ENCODE measurements around the gene SMPDL3A.

The SMPDL3A gene

GRCh38 chr6:122809691-122810090, 20.6 kb downstream of the SMPDL3A start:
- TF ChIP-seq POLR2A (IDR thresholded peaks at IDR 0.05; ENCODE audit: low read depth, low read length) (no peak), POLR2AphosphoS5 (IDR thresholded peaks at IDR 0.05; ENCODE audit: low read depth, low read length) (no peak), TAF1 (IDR thresholded peaks at IDR 0.05; ENCODE audit: borderline replicate concordance, low read depth, low read length) (no peak)
- DNase-seq (ENCODE audit: insufficient read length) (no peak), FAIRE-seq (no peak)

DNA sequence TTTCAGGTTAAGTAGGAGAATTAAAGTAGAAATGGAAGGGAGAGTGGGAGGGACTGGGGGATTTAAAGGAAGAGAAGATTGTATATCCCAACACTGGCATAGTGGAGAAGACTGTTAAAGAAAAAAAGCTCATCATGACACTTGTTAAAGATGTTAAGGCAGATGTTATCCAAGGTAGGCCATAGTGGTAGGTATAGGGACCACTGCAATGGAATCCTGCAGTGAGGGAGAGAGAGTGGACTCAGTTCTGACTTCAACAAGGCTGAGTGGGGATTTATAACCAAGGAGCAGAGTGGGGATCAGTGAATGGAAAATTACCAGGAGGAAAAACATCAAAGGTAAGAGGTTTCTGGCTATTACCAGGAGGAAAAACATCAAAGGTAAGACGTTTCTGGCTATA, 21.1 kb downstream of the SMPDL3A start:
- DNase-seq (ENCODE audit: insufficient read length) (no peak), FAIRE-seq (no peak)
- TF ChIP-seq POLR2A (IDR thresholded peaks at IDR 0.05; ENCODE audit: low read depth, low read length) (no peak), POLR2AphosphoS5 (IDR thresholded peaks at IDR 0.05; ENCODE audit: low read depth, low read length) (no peak), TAF1 (IDR thresholded peaks at IDR 0.05; ENCODE audit: borderline replicate concordance, low read depth, low read length) (no peak)

DNA sequence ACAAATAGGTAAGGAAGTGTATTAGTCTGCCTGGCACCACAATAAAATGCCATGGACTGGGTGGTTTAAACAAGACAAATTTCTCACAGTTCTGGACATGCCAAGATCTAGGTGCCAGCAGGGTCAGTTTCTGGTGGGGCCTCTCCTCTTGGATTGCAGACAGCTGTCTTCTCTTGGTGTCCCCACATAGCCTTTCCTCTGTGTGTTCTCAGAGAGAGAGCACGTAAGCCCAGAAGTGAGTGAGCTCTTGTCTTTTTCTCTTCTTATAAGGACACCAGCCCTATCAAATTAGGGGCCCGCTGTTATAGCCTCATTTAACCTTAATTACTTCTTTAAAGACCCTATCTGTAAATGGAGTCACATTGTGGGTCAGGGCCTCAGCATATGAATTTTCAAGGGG, 28.3 kb downstream of the SMPDL3A start:
- TF ChIP-seq TAF1 (IDR thresholded peaks at IDR 0.05; ENCODE audit: borderline replicate concordance, low read depth, low read length) (no peak), POLR2AphosphoS5 (IDR thresholded peaks at IDR 0.05; ENCODE audit: low read depth, low read length) (no peak), POLR2A (IDR thresholded peaks at IDR 0.05; ENCODE audit: low read depth, low read length) (no peak)
- no peak for FAIRE-seq
- no peak for DNase-seq (ENCODE audit: insufficient read length)

DNA sequence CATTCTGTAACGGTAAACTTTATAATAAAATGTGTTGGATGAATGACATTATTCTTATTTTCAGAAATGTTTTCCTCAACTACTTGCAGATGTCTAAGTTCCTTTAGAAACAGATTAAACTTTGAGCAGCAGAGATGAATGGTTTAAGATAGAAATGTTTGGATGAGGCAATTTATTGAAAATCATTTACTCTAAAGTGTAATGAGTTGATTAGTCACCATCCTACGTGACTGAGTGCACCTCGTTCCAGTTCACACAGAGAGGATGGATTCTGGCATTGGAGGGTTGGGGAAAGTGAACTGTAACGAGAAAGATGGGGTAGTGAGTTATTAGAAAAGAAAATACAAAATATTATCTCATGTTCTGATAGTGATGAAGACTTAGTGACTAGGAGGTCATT, 28.7 kb downstream of the SMPDL3A start:
- FAIRE-seq = no peak
- no peak for TF ChIP-seq POLR2A (IDR thresholded peaks at IDR 0.05; ENCODE audit: low read depth, low read length)
- no peak for TF ChIP-seq TAF1 (IDR thresholded peaks at IDR 0.05; ENCODE audit: borderline replicate concordance, low read depth, low read length)
- no peak for TF ChIP-seq POLR2AphosphoS5 (IDR thresholded peaks at IDR 0.05; ENCODE audit: low read depth, low read length)
- no peak for DNase-seq (ENCODE audit: insufficient read length)

DNA sequence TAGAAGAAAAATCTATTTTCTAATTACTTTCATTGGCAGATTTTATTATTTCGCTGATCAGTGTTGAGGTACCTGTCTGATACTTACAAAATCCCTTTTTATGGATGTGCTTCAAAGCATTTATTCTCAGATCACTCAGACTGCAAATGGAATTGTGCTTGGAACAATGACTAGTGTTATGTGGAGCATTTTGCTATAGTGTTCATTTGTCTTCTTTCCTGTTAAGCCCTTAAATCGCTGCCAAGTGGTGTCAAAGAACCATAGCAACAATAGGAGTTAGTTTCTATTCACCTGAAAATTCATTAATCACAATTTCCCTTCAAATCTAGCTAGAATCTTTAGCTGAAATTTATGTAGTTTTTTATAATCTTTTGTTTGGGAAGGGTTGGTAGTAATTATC, 29.8 kb downstream of the SMPDL3A start:
- no peak for DNase-seq (ENCODE audit: insufficient read length)
- TF ChIP-seq TAF1 (IDR thresholded peaks at IDR 0.05; ENCODE audit: borderline replicate concordance, low read depth, low read length) (no peak), POLR2A (IDR thresholded peaks at IDR 0.05; ENCODE audit: low read depth, low read length) (no peak), POLR2AphosphoS5 (IDR thresholded peaks at IDR 0.05; ENCODE audit: low read depth, low read length) (no peak)
- no peak for FAIRE-seq

- TF ChIP-seq POLR2A (IDR thresholded peaks at IDR 0.05; ENCODE audit: low read depth, low read length) (no peak), TAF1 (IDR thresholded peaks at IDR 0.05; ENCODE audit: borderline replicate concordance, low read depth, low read length) (no peak), POLR2AphosphoS5 (IDR thresholded peaks at IDR 0.05; ENCODE audit: low read depth, low read length) (no peak)
- DNase-seq (ENCODE audit: insufficient read length) = no peak
- no peak for FAIRE-seq
Measured at GRCh38 chr6:122821095-122821494, 32.0 kb downstream of the SMPDL3A start.

DNA sequence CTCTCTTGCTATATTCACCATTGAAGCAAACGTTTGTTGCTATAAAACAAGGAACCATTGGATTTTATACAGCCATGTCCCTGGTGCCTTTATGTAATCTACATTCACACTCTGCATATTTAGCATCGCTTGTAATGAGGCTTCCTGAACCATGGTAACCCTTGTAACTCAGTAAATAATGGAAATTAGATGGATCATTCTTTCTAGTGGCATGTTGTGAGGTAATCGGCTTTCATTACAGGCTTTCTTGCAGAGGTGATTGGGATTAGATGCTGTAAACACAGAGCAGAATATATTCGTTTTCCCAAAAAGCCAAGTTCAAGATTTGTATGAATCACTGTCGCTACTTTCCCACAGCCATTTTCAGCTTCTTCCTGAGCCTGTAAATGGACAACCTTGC, 36.1 kb downstream of the SMPDL3A start:
- DNase-seq (ENCODE audit: insufficient read length) (no peak), FAIRE-seq (no peak)
- TF ChIP-seq TAF1 (IDR thresholded peaks at IDR 0.05; ENCODE audit: borderline replicate concordance, low read depth, low read length) (no peak), POLR2A (IDR thresholded peaks at IDR 0.05; ENCODE audit: low read depth, low read length) (no peak), POLR2AphosphoS5 (IDR thresholded peaks at IDR 0.05; ENCODE audit: low read depth, low read length) (no peak)

DNA sequence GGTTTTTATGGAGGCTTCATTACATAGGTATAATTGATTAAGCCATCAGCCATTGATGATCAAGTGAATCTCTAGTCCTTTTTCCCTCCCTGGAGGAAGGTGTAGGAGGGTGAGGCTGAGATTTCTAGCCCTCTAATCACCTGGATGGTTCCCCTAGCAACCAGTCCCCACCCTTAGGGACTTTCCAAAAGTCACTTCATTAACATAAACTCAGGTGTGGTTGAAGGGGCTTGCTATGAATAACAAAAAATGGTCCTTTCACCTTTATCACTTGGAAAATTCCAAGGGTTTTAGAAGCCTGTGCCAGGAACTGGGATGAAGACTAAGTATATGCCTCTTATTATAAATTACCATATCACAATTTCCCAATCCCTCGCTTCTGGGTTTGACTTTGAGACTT, 40.4 kb downstream of the SMPDL3A start:
- FAIRE-seq (no peak), DNase-seq (ENCODE audit: insufficient read length) (no peak)
- TF ChIP-seq POLR2A (IDR thresholded peaks at IDR 0.05; ENCODE audit: low read depth, low read length) (no peak), POLR2AphosphoS5 (IDR thresholded peaks at IDR 0.05; ENCODE audit: low read depth, low read length) (no peak), TAF1 (IDR thresholded peaks at IDR 0.05; ENCODE audit: borderline replicate concordance, low read depth, low read length) (no peak)

DNA sequence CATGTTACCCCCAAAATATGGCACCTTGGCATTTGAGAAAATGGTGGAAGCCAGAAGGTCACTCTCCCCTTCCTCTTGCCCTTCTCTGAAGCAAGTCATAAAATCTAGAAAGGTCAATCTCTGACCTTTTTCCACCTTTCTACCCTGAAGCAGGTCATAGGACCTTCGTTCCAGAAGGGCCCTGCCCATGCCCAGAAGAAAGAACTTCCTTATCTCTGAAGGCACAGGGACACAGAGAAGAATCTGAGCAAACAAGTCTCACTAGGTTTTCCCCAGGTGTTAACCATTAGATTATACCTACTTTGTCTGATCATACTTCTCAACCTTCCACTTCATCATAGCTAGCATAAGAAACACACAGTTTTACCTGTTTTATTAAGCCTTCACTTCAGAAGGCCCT, 42.5 kb downstream of the SMPDL3A start:
- FAIRE-seq = no peak
- TF ChIP-seq POLR2A (IDR thresholded peaks at IDR 0.05; ENCODE audit: low read depth, low read length) (no peak), TAF1 (IDR thresholded peaks at IDR 0.05; ENCODE audit: borderline replicate concordance, low read depth, low read length) (no peak), POLR2AphosphoS5 (IDR thresholded peaks at IDR 0.05; ENCODE audit: low read depth, low read length) (no peak)

GRCh38 chr6:122832459-122832858, 43.4 kb downstream of the SMPDL3A start:
- FAIRE-seq (no peak), DNase-seq (ENCODE audit: insufficient read length) (no peak)
- no peak for TF ChIP-seq TAF1 (IDR thresholded peaks at IDR 0.05; ENCODE audit: borderline replicate concordance, low read depth, low read length)
- TF ChIP-seq POLR2AphosphoS5 (IDR thresholded peaks at IDR 0.05; ENCODE audit: low read depth, low read length) = no peak
- TF ChIP-seq POLR2A (IDR thresholded peaks at IDR 0.05; ENCODE audit: low read depth, low read length) = no peak

More for the DNA sequence above, 42.5 kb downstream of the SMPDL3A start:
- no peak for DNase-seq (ENCODE audit: insufficient read length)

DNA sequence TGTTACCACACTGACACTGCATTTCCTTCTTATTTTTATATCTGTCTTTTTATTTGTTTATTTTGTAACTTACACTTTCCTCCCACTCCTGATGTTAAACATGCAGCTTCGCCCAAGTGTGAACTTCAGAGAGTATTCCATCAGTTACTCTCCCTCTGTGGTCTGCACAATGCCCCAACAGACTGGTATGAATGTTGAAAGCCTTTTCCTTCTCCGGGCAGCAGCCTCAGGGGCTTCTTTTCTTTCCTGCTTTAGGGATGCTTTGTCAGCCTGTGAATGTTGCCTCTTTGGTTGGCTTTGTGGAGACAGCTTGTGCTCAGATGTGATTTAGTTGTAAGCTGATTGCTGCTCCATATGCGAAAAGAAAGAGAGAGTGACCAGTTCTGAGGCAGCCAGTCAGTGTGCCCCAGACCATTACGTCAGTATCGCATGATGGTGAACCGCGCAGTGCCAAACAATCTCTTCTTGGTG, 44.0 kb downstream of the SMPDL3A start:
- FAIRE-seq (no peak), DNase-seq (ENCODE audit: insufficient read length) (no peak)
- no peak for TF ChIP-seq TAF1 (IDR thresholded peaks at IDR 0.05; ENCODE audit: borderline replicate concordance, low read depth, low read length)
- TF ChIP-seq POLR2A (IDR thresholded peaks at IDR 0.05; ENCODE audit: low read depth, low read length) = no peak
- TF ChIP-seq POLR2AphosphoS5 (IDR thresholded peaks at IDR 0.05; ENCODE audit: low read depth, low read length) = no peak

DNA sequence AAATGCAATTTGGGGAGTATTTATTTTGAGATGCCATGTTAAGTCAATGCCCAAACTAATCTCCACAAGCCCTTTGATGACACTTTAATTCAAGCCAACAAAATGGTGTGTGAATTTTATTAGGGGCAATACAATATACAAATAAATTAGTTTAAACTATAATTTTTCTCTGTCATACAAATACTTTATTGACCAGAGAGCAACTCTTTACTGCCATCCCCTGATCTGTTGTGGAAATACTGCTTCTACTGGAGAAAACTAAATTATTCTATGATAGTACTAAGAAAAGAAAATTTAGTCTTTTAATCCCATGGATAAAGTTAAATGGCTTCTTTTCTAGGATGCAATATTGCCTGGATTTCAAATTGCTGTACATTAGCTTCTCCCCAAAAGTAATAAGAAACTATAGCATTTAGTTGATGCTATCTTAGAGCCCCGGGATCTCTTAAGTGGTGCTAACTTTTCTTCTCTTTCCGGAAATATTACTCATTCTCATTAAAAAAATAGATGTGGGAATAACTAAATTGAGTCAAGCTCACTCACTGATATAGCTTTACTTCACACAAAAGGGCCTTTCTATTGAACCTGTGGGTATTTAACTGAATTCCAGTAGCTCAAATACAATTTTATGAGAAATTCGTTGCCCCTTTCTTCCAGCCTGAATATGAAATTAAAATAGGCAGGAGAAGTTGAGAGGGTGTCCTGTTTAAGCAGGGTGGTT, 49.2 kb downstream of the SMPDL3A start:
- no peak for DNase-seq (ENCODE audit: insufficient read length)
- FAIRE-seq = no peak

More for the DNA sequence above, 49.2 kb downstream of the SMPDL3A start:
- no peak for TF ChIP-seq POLR2A (IDR thresholded peaks at IDR 0.05; ENCODE audit: low read depth, low read length)
- no peak for TF ChIP-seq POLR2AphosphoS5 (IDR thresholded peaks at IDR 0.05; ENCODE audit: low read depth, low read length)
- TF ChIP-seq TAF1 (IDR thresholded peaks at IDR 0.05; ENCODE audit: borderline replicate concordance, low read depth, low read length) = no peak

Measured in GM12892 (cell line).